Measurements from ENCODE around the gene NR0B2.

Gene NR0B2

DNA sequence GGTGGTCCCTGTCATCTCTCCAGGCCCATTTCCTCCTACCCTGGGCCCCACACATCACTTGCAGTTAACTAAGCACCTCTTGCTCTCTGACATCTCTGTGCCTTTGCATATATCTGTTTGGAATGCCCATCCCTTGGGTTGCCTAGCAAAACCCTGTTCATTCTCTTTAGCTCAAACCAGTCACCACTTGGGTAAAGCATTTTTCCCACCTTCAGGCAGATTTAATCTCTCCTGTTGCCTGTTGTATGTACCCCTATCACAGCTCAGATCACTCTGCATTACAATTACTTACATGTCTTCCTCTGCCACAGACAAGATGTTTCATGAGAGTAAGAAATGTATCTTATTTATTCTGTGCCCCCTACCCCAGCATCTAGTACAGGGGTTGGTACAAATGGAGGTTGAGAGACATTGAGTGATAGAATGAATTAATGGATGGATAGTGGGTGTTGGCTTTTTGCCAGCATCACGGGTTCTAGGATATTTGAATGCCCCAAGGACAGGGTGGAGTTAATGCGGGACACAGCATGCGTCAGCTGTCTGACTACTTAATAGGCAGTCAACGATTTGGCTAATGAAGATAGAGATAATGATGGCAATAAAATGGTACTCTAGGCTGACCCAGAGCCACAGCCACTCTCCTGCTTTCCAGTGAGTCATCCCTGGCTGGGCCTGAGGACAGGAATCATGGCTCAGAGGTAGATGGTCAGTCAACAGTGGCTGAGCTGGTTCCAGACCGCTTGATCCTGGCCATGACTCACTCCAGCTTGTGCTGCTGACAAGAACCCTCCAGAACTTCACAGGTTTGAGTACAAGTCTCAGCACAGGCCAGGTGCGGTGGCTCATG lies 6.5 kb downstream of the NR0B2 start:
- H3K27ac ChIP-seq: no peak overlapping the region
- TF ChIP-seq, protein P1, sequence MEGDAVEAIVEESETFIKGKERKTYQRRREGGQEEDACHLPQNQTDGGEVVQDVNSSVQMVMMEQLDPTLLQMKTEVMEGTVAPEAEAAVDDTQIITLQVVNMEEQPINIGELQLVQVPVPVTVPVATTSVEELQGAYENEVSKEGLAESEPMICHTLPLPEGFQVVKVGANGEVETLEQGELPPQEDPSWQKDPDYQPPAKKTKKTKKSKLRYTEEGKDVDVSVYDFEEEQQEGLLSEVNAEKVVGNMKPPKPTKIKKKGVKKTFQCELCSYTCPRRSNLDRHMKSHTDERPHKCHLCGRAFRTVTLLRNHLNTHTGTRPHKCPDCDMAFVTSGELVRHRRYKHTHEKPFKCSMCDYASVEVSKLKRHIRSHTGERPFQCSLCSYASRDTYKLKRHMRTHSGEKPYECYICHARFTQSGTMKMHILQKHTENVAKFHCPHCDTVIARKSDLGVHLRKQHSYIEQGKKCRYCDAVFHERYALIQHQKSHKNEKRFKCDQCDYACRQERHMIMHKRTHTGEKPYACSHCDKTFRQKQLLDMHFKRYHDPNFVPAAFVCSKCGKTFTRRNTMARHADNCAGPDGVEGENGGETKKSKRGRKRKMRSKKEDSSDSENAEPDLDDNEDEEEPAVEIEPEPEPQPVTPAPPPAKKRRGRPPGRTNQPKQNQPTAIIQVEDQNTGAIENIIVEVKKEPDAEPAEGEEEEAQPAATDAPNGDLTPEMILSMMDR (IDR thresholded peaks at IDR 0.05): no peak
- TF ChIP-seq ZFX (IDR thresholded peaks at IDR 0.05; ENCODE audit: borderline replicate concordance): no peak

DNA sequence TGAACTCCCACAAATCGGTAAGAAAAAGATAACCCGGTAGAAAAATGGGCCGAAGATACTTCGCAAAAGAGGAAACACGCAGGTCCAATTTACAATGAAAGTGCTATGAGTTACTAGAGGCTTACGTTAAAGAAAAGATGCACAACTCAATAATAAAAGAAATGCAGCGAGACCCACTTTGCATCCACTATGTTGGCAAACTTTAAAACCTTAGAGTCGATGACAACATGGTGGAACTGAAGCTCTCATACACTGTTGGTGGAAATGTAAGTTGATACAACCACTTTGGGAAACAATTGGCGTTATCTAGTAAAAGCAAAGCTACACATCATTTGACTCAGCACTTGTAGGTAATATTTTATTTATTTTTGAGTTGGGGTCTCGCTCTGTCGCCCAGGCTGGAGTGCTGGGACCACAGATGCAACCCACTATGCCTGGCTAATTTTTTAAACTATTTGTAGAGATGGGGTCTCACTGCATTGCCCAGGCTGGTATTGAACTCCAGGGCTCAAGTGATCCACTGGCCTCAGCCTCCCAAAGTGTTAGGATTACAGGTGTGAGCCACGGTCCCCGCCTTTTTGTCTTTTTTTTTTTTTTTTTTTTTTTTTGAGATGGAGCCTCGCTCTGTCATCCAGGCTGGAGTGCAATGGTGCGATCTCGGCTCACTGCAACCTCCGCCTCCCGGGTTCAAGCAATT lies 12.8 kb downstream of the NR0B2 start:
- no peak for TF ChIP-seq ZFX (IDR thresholded peaks at IDR 0.05; ENCODE audit: borderline replicate concordance)
- TF ChIP-seq, protein P1 (IDR thresholded peaks at IDR 0.05): no peak
- H3K27ac ChIP-seq: peak overlapping the region; percentile 85

- no peak for TF ChIP-seq ZFX (IDR thresholded peaks at IDR 0.05; ENCODE audit: borderline replicate concordance)
- TF ChIP-seq, protein P1 (IDR thresholded peaks at IDR 0.05): no peak
- peak within 1 kb of the TSS; percentile 85 for H3K27ac ChIP-seq
Observed at GRCh38 chr1:26900001-26900814, 13.6 kb downstream of the NR0B2 start, which contains the start of gene GPATCH3. GPATCH3 (minus strand) TSS chr1:26900467; CDS start chr1:26900442, 25 bp downstream.

- TF ChIP-seq ZFX (IDR thresholded peaks at IDR 0.05; ENCODE audit: borderline replicate concordance): no peak
- TF ChIP-seq, protein P1 (IDR thresholded peaks at IDR 0.05): no peak
- no peak overlapping the region for H3K27ac ChIP-seq
Observed at GRCh38 chr1:26897351-26897750, 16.4 kb downstream of the NR0B2 start.

DNA sequence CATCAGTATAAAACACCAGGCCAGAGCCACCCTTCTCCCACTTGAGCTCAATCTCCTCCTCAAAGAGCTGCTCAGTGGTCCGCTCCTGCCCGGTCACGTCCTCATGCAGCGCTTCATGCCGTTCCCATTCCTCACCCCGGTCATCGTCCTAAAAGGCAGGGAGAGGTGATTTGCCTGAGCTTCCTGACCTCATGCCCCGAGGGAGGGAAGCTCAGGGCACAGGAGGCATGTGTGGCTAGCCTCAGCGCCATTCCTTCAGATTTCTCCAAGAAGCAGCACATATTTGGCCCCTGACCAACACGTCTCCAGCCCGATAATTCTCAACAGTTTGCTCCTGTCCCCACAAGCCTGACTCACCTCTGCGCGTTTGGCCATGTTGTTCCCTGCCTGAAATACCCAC lies 19.5 kb downstream of the NR0B2 start:
- H3K27ac ChIP-seq: no peak overlapping the region
- no peak for TF ChIP-seq ZFX (IDR thresholded peaks at IDR 0.05; ENCODE audit: borderline replicate concordance)
- TF ChIP-seq, protein P1 (IDR thresholded peaks at IDR 0.05): no peak

- TF ChIP-seq ZFX (IDR thresholded peaks at IDR 0.05; ENCODE audit: borderline replicate concordance): no peak
- TF ChIP-seq, protein P1 (IDR thresholded peaks at IDR 0.05): no peak
- peak overlapping the region; percentile 86 for H3K27ac ChIP-seq
Observed at GRCh38 chr1:26890467-26890796, 23.3 kb downstream of the NR0B2 start.
